ENCODE measurements around the gene TP53RK.
"Not testable (repeated sequence)": the region's sequence is repeated elsewhere in the genome, so short reads cannot be mapped to it uniquely, and the experiment has no call there.

The TP53RK gene

GRCh38 chr20:46681032-46681854, 8.0 kb downstream of the TP53RK start:
- no peak overlapping the region for H3K4me3 ChIP-seq (ENCODE audit: control insufficient read depth, low read depth, low read length)
- no peak for DNase-seq (ENCODE audit: low read depth)
- peak; percentile 72 for TF ChIP-seq CTCF (IDR thresholded peaks at IDR 0.05; ENCODE audit: control insufficient read depth, insufficient read depth, low read depth, low read length, missing control alignments)

- H3K4me3 ChIP-seq (ENCODE audit: control insufficient read depth, low read depth, low read length), result no peak overlapping the region
- no peak for TF ChIP-seq CTCF (IDR thresholded peaks at IDR 0.05; ENCODE audit: control insufficient read depth, insufficient read depth, low read depth, low read length, missing control alignments)
- no peak for DNase-seq (ENCODE audit: low read depth)
These were observed 8.6 kb downstream of the TP53RK start for GRCh38 chr20:46680684-46681031.

- H3K4me3 ChIP-seq (ENCODE audit: control insufficient read depth, low read depth, low read length), result no peak overlapping the region
- no peak for TF ChIP-seq CTCF (IDR thresholded peaks at IDR 0.05; ENCODE audit: control insufficient read depth, insufficient read depth, low read depth, low read length, missing control alignments)
- DNase-seq (ENCODE audit: low read depth), result no peak
These were observed 10.7 kb downstream of the TP53RK start for GRCh38 chr20:46678516-46678915.

- no peak for TF ChIP-seq CTCF (IDR thresholded peaks at IDR 0.05; ENCODE audit: control insufficient read depth, insufficient read depth, low read depth, low read length, missing control alignments)
- no peak overlapping the region for H3K4me3 ChIP-seq (ENCODE audit: control insufficient read depth, low read depth, low read length)
- no peak for DNase-seq (ENCODE audit: low read depth)
These were observed 11.6 kb downstream of the TP53RK start for GRCh38 chr20:46677608-46678007.

- H3K4me3 ChIP-seq (ENCODE audit: control insufficient read depth, low read depth, low read length); DNase-seq (ENCODE audit: low read depth): not testable (repeated sequence)
These were observed 12.5 kb downstream of the TP53RK start for GRCh38 chr20:46676649-46677316.

GRCh38 chr20:46674253-46675083, 14.8 kb downstream of the TP53RK start:
- H3K4me3 ChIP-seq (ENCODE audit: control insufficient read depth, low read depth, low read length), result no peak overlapping the region
- no peak for DNase-seq (ENCODE audit: low read depth)
- TF ChIP-seq CTCF (IDR thresholded peaks at IDR 0.05; ENCODE audit: control insufficient read depth, insufficient read depth, low read depth, low read length, missing control alignments), result no peak

Data from AG09309 (cell line).